NB4 (cell line): ENCODE results near the gene ASXL2.

Source experiments
- DNase-seq: peaks from one replicate; pipeline ENCODE4 v3.0.0; 2010; ENCODE audit warnings: low read depth
- H3K4me3 ChIP-seq: one replicate; pipeline ENCODE4 v1.5.1; 2011; ENCODE audit warnings: mild to moderate bottlenecking, low read depth, low read length, moderate library complexity
- CTCF ChIP-seq: IDR thresholded peaks from one replicate; pipeline ENCODE4 v1.5.1; 2012; ENCODE audit warnings: low read depth, low read length
- MAX ChIP-seq: IDR thresholded peaks from 2 replicates; pipeline ENCODE4 v1.6.1; 2011; ENCODE audit warnings: low read depth, low read length
- MYC ChIP-seq: IDR thresholded peaks from 2 replicates; pipeline ENCODE4 v1.6.1; 2011; ENCODE audit warnings: low read depth, low read length
- POLR2A ChIP-seq: IDR thresholded peaks from 2 replicates; pipeline ENCODE4 v1.6.1; 2011; ENCODE audit warnings: mild to moderate bottlenecking; ENCODE audit not compliant: insufficient read length; ENCODE audit errors: extremely low read depth

The ASXL2 gene

GRCh38 chr2:25817630-25818029 lies 60.7 kb downstream of the ASXL2 start:
- DNase-seq: no peak
- no peak for TF ChIP-seq POLR2A
- no peak for TF ChIP-seq CTCF
- TF ChIP-seq MYC: no peak
- no peak for TF ChIP-seq MAX
- H3K4me3 ChIP-seq: no peak overlapping the region

- no peak overlapping the region for H3K4me3 ChIP-seq
- TF ChIP-seq POLR2A: no peak
- TF ChIP-seq MAX: no peak
- TF ChIP-seq CTCF: no peak
- TF ChIP-seq MYC: no peak
- DNase-seq: no peak
Observed at GRCh38 chr2:25817006-25817405, 61.3 kb downstream of the ASXL2 start.

GRCh38 chr2:25816249-25816648 lies 62.0 kb downstream of the ASXL2 start:
- no peak overlapping the region for H3K4me3 ChIP-seq
- TF ChIP-seq MYC (no peak), MAX (no peak), POLR2A (no peak), CTCF (no peak)
- no peak for DNase-seq

- TF ChIP-seq MYC (no peak), CTCF (no peak), MAX (no peak), POLR2A (no peak)
- no peak overlapping the region for H3K4me3 ChIP-seq
- DNase-seq: no peak
Observed at GRCh38 chr2:25814681-25815080, 63.6 kb downstream of the ASXL2 start.

GRCh38 chr2:25810428-25810827 lies 67.9 kb downstream of the ASXL2 start:
- TF ChIP-seq MYC (no peak), MAX (no peak), CTCF (no peak), POLR2A (no peak)
- no peak overlapping the region for H3K4me3 ChIP-seq
- DNase-seq: no peak

- H3K4me3 ChIP-seq: no peak overlapping the region
- no peak for DNase-seq
- TF ChIP-seq POLR2A: no peak
- no peak for TF ChIP-seq MYC
- no peak for TF ChIP-seq MAX
- TF ChIP-seq CTCF: no peak
Observed at GRCh38 chr2:25809646-25810045, 68.6 kb downstream of the ASXL2 start.
